NCI-H1694 treated with DMSO at 0.1 percent for 48 hours (cell line): Measurements from ENCODE around the gene VTI1A.
"Not testable (repeated sequence)": the region's sequence is repeated elsewhere in the genome, so short reads cannot be mapped to it uniquely, and the experiment has no call there.

ENCODE experiments used
- DNase-seq: peaks from one replicate; lab custom pipeline; 2025; lab: John Stamatoyannopoulos, UW

Gene VTI1A

GRCh38 chr10:112723876-112724275, 276.9 kb downstream of the VTI1A start:
- no peak for DNase-seq

- DNase-seq, result peak; percentile 77
Observed at GRCh38 chr10:112724404-112724991, 277.5 kb downstream of the VTI1A start.

- DNase-seq, result no peak
Observed at GRCh38 chr10:112728118-112728883, 281.3 kb downstream of the VTI1A start.

- no peak for DNase-seq
Observed at GRCh38 chr10:112728997-112729396, 282.0 kb downstream of the VTI1A start.

- not testable (repeated sequence) for DNase-seq
Observed at GRCh38 chr10:112731450-112731849, 284.4 kb downstream of the VTI1A start.

GRCh38 chr10:112732277-112732921, 285.4 kb downstream of the VTI1A start:
- DNase-seq, result no peak

- no peak for DNase-seq
Observed at GRCh38 chr10:112735041-112735695, 288.2 kb downstream of the VTI1A start.

- DNase-seq, result no peak
Observed at GRCh38 chr10:112738606-112739591, 291.9 kb downstream of the VTI1A start.

- DNase-seq, result no peak
Observed at GRCh38 chr10:112739592-112740353, 292.8 kb downstream of the VTI1A start.

GRCh38 chr10:112741830-112742402, 294.9 kb downstream of the VTI1A start:
- DNase-seq, result no peak

GRCh38 chr10:112744181-112745096, 297.4 kb downstream of the VTI1A start:
- DNase-seq, result no peak

- no peak for DNase-seq
Observed at GRCh38 chr10:112746329-112746728, 299.3 kb downstream of the VTI1A start.

GRCh38 chr10:112750427-112751167, 303.6 kb downstream of the VTI1A start:
- no peak for DNase-seq

GRCh38 chr10:112751651-112752050, 304.6 kb downstream of the VTI1A start:
- no peak for DNase-seq

GRCh38 chr10:112752288-112752687, 305.3 kb downstream of the VTI1A start:
- no peak for DNase-seq

GRCh38 chr10:112753961-112754411, 307.0 kb downstream of the VTI1A start:
- no peak for DNase-seq

- no peak for DNase-seq
Observed at GRCh38 chr10:112755446-112756234, 308.6 kb downstream of the VTI1A start.

GRCh38 chr10:112756235-112756527, 309.2 kb downstream of the VTI1A start:
- no peak for DNase-seq
